Brain microvascular endothelial cell (primary cell): ENCODE measurements around the gene BTBD17.

Experiments used
- DNase-seq: peaks from one replicate; pipeline ENCODE4 v3.0.0-alpha.2; 2020
- H3K27ac ChIP-seq: fragments of 250-450 bp; sonication (Bioruptor Pico); 2 replicates; pipeline ENCODE4 v1.5.1; 2020; ENCODE audit warnings: mild to moderate bottlenecking, moderate library complexity
- H3K27me3 ChIP-seq: fragments of 250-450 bp; sonication (Bioruptor Pico); replicated peaks from 2 replicates; pipeline ENCODE4 v1.5.1; 2020; ENCODE audit warnings: mild to moderate bottlenecking
- H3K36me3 ChIP-seq: fragments of 250-450 bp; sonication (Bioruptor Pico); replicated peaks from 2 replicates; pipeline ENCODE4 v1.5.1; 2020; ENCODE audit warnings: mild to moderate bottlenecking
- H3K4me3 ChIP-seq: 2 replicates; pipeline ENCODE4 v1.5.1; 2011; ENCODE audit warnings: low read depth, mild to moderate bottlenecking, control low read depth, low read length, moderate library complexity
- CTCF ChIP-seq: IDR thresholded peaks from 2 replicates; pipeline ENCODE4 v1.5.1; 2011; ENCODE audit warnings: low read depth, mild to moderate bottlenecking, moderate library complexity, low read length, control low read depth, inconsistent platforms; ENCODE audit errors: missing control alignments
- in situ Hi-C: cut with HindIII; loops from 2 replicates; pipeline ENCODE4 v1.10.0; 2017; ENCODE audit warnings: low sequenced_read_pairs, low pct_ligation_motif_present

Gene BTBD17

GRCh38 chr17:74335529-74336062 is 26.1 kb downstream of the BTBD17 start:
- H3K27ac ChIP-seq, result no peak overlapping the region
- in situ Hi-C loops, result no loop called here
- H3K36me3 ChIP-seq, result no peaks in the 10 kb centered on the region
- no peak for DNase-seq
- H3K27me3 ChIP-seq, result no peaks in the 10 kb centered on the region
- no peak overlapping the region for H3K4me3 ChIP-seq
- TF ChIP-seq CTCF, result no peak

GRCh38 chr17:74334393-74335039 is 27.2 kb downstream of the BTBD17 start:
- no peak for TF ChIP-seq CTCF
- H3K4me3 ChIP-seq, result no peak overlapping the region
- no peaks in the 10 kb centered on the region for H3K36me3 ChIP-seq
- peak; percentile 3 for DNase-seq
- no peaks in the 10 kb centered on the region for H3K27me3 ChIP-seq
- no peak overlapping the region for H3K27ac ChIP-seq
- in situ Hi-C loops, result no loop called here

- no peak for TF ChIP-seq CTCF
- H3K27ac ChIP-seq, result no peak overlapping the region
- in situ Hi-C loops, result no loop called here
Measured at GRCh38 chr17:74332763-74333283, 28.8 kb downstream of the BTBD17 start.

GRCh38 chr17:74332017-74332650 is 29.5 kb downstream of the BTBD17 start:
- Histone ChIP-seq H3K27me3 (no peaks in the 10 kb centered on the region), H3K4me3 (no peak overlapping the region), H3K36me3 (no peaks in the 10 kb centered on the region), H3K27ac (no peak overlapping the region)
- DNase-seq, result no peak
- in situ Hi-C loops, result no loop called here
- no peak for TF ChIP-seq CTCF

More at GRCh38 chr17:74332763-74333283, 28.8 kb downstream of the BTBD17 start:
- no peaks in the 10 kb centered on the region for H3K27me3 ChIP-seq
- no peak for DNase-seq
- no peaks in the 10 kb centered on the region for H3K36me3 ChIP-seq
- no peak overlapping the region for H3K4me3 ChIP-seq

GRCh38 chr17:74330446-74330845 is 31.2 kb downstream of the BTBD17 start:
- Histone ChIP-seq H3K36me3 (no peaks in the 10 kb centered on the region), H3K27ac (no peak overlapping the region), H3K27me3 (peaks cover 8% of the 10 kb centered on the region), H3K4me3 (no peak overlapping the region)
- in situ Hi-C loops, result no loop called here
- no peak for TF ChIP-seq CTCF
- no peak for DNase-seq

GRCh38 chr17:74329378-74329777 is 32.3 kb downstream of the BTBD17 start:
- H3K27me3 ChIP-seq, result peaks cover 8% of the 10 kb centered on the region
- no peak for TF ChIP-seq CTCF
- H3K4me3 ChIP-seq, result no peak overlapping the region
- H3K36me3 ChIP-seq, result no peaks in the 10 kb centered on the region
- in situ Hi-C loops, result no loop called here
- no peak overlapping the region for H3K27ac ChIP-seq
- DNase-seq, result no peak
